ENCODE data around the gene GAST. TPM values are rescaled to one million over a fixed set of nuclear protein-coding genes. Genes with fewer than 3 reads are reported as not detected.

GAST gene
- total and polyA plus RNA-seq, 2 of the 13 experiments (the other 11 are each of a cell fraction or from before 2014, with no cell fraction given), result 0.32 to 0.42 TPM

- TF ChIP-seq TCF7L2 (IDR thresholded peaks at IDR 0.05; ENCODE audit: low read depth, low read length), result no peak
- TF ChIP-seq ZC3H4 (CRISPR knock-in tag; IDR thresholded peaks at IDR 0.05; ENCODE audit: borderline replicate concordance), result no peak
- TF ChIP-seq ZNF205 (CRISPR knock-in tag; IDR thresholded peaks at IDR 0.05), result peak; percentile 49; the same call in 1 of the 2 replicates
- TF ChIP-seq, protein P1, sequence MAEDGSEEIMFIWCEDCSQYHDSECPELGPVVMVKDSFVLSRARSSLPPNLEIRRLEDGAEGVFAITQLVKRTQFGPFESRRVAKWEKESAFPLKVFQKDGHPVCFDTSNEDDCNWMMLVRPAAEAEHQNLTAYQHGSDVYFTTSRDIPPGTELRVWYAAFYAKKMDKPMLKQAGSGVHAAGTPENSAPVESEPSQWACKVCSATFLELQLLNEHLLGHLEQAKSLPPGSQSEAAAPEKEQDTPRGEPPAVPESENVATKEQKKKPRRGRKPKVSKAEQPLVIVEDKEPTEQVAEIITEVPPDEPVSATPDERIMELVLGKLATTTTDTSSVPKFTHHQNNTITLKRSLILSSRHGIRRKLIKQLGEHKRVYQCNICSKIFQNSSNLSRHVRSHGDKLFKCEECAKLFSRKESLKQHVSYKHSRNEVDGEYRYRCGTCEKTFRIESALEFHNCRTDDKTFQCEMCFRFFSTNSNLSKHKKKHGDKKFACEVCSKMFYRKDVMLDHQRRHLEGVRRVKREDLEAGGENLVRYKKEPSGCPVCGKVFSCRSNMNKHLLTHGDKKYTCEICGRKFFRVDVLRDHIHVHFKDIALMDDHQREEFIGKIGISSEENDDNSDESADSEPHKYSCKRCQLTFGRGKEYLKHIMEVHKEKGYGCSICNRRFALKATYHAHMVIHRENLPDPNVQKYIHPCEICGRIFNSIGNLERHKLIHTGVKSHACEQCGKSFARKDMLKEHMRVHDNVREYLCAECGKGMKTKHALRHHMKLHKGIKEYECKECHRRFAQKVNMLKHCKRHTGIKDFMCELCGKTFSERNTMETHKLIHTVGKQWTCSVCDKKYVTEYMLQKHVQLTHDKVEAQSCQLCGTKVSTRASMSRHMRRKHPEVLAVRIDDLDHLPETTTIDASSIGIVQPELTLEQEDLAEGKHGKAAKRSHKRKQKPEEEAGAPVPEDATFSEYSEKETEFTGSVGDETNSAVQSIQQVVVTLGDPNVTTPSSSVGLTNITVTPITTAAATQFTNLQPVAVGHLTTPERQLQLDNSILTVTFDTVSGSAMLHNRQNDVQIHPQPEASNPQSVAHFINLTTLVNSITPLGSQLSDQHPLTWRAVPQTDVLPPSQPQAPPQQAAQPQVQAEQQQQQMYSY (CRISPR knock-in tag; IDR thresholded peaks at IDR 0.05), result no peak
- TF ChIP-seq ZMYM4 (CRISPR knock-in tag; IDR thresholded peaks at IDR 0.05), result no peak
- no peak for TF ChIP-seq MYNN (CRISPR knock-in tag; IDR thresholded peaks at IDR 0.05; ENCODE audit: low read depth)
- no peak for TF ChIP-seq ZNF17 (CRISPR knock-in tag; IDR thresholded peaks at IDR 0.05)
- TF ChIP-seq MAX (IDR thresholded peaks at IDR 0.05), result peak; percentile 97
- no peak for TF ChIP-seq SIX1 (CRISPR knock-in tag; IDR thresholded peaks at IDR 0.05; ENCODE audit: borderline replicate concordance)
- no peak for TF ChIP-seq FOXM1 (CRISPR knock-in tag; IDR thresholded peaks at IDR 0.05)
- no peak for TF ChIP-seq ZNF317 (CRISPR knock-in tag; IDR thresholded peaks at IDR 0.05)
- no peak for TF ChIP-seq NCOA1 (CRISPR knock-in tag; IDR thresholded peaks at IDR 0.05)
- no peak for TF ChIP-seq PTBP1 (IDR thresholded peaks at IDR 0.05; ENCODE audit: low read depth, low read length, poor library complexity, severe bottlenecking)
- no peak for TF ChIP-seq ZNF343 (CRISPR knock-in tag; IDR thresholded peaks at IDR 0.05)
- TF ChIP-seq REPIN1 (CRISPR knock-in tag; IDR thresholded peaks at IDR 0.05; ENCODE audit: borderline replicate concordance, low read depth), result peak; percentile 60; the same call in 1 of the 2 replicates
- TF ChIP-seq ZFAT (CRISPR knock-in tag; conservative IDR thresholded peaks at IDR 0.05), result no peak
- TF ChIP-seq HOXA9 (CRISPR knock-in tag; IDR thresholded peaks at IDR 0.05; ENCODE audit: borderline replicate concordance), result no peak
- TF ChIP-seq RBM22 (optimal IDR thresholded peaks at IDR 0.05; ENCODE audit: low read length), result no peak
- no peak for TF ChIP-seq SRSF4 (IDR thresholded peaks at IDR 0.05; ENCODE audit: low read depth, low read length, poor library complexity, severe bottlenecking)
- TF ChIP-seq MEF2D (CRISPR knock-in tag; IDR thresholded peaks at IDR 0.05), result no peak; the same call in 1 of the 2 replicates
- TF ChIP-seq ATRX (CRISPR knock-in tag; IDR thresholded peaks at IDR 0.05; ENCODE audit: borderline replicate concordance), result no peak
- no peak for TF ChIP-seq ZC3H13 (CRISPR knock-in tag; IDR thresholded peaks at IDR 0.05)
- TF ChIP-seq ZNF589 (CRISPR knock-in tag; conservative IDR thresholded peaks at IDR 0.05), result no peak
- no peak for TF ChIP-seq DPF2 (CRISPR knock-in tag; IDR thresholded peaks at IDR 0.05; ENCODE audit: borderline replicate concordance, low read depth)
- no peak for TF ChIP-seq TEAD2 (CRISPR knock-in tag; IDR thresholded peaks at IDR 0.05)
- TF ChIP-seq, protein P2, sequence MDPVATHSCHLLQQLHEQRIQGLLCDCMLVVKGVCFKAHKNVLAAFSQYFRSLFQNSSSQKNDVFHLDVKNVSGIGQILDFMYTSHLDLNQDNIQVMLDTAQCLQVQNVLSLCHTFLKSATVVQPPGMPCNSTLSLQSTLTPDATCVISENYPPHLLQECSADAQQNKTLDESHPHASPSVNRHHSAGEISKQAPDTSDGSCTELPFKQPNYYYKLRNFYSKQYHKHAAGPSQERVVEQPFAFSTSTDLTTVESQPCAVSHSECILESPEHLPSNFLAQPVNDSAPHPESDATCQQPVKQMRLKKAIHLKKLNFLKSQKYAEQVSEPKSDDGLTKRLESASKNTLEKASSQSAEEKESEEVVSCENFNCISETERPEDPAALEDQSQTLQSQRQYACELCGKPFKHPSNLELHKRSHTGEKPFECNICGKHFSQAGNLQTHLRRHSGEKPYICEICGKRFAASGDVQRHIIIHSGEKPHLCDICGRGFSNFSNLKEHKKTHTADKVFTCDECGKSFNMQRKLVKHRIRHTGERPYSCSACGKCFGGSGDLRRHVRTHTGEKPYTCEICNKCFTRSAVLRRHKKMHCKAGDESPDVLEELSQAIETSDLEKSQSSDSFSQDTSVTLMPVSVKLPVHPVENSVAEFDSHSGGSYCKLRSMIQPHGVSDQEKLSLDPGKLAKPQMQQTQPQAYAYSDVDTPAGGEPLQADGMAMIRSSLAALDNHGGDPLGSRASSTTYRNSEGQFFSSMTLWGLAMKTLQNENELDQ (CRISPR knock-in tag; IDR thresholded peaks at IDR 0.05; ENCODE audit: borderline replicate concordance), result no peak
Observed at GRCh38 chr17:41738077-41738800, 26.1 kb downstream of the GAST start (continued).

Measured in HepG2 (cell line).